ENCODE results near the gene PXK. TPM values are rescaled to one million over a fixed set of nuclear protein-coding genes. Genes with fewer than 3 reads are reported as not detected.

PXK gene
- total and polyA plus RNA-seq, 10 of the 15 experiments (the other 5 are each of a cell fraction or from before 2014, with no cell fraction given), result 8.4 to 38.0 (median 27.6) TPM

DNA sequence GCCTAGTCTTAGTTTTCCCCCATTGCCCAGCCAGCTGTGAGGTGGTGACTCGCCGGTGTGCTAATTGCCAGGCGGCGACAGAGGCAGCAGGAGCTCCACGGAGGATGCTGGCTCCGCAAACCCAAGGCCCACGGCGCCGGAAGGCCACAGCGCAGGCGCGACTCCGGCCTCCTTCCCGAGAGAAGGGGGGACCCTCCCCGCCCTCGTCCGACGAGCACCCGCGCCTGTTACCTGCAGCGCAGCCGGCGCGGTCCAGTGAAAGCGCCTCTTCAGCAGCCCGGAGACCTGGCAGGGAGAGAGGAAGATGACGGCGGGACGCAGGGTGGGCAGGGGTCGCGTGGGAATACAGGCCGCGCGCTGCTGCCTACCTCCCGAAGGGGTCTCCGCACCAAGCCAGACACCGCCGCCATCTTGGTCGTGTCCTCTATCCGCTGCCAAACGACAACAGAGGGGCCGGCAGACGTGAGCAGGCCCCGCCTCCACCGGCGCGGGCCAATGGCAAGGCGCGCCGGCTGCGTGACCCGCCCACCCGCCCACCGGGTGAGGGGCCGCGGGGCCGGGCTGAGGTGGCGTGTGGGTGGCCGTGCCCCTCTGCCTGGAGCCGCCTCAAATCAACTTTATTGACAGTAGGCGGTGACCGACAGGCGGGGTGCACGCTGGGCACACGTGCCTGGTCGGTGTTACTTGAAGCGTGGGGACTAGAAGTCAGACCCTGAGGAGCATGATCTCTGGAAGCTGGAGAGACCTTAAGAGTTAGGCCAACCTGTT is 100.9 kb downstream of the PXK start, which contains the start of gene PDHB (continued):
- TF ChIP-seq, protein P1, sequence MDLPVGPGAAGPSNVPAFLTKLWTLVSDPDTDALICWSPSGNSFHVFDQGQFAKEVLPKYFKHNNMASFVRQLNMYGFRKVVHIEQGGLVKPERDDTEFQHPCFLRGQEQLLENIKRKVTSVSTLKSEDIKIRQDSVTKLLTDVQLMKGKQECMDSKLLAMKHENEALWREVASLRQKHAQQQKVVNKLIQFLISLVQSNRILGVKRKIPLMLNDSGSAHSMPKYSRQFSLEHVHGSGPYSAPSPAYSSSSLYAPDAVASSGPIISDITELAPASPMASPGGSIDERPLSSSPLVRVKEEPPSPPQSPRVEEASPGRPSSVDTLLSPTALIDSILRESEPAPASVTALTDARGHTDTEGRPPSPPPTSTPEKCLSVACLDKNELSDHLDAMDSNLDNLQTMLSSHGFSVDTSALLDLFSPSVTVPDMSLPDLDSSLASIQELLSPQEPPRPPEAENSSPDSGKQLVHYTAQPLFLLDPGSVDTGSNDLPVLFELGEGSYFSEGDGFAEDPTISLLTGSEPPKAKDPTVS (IDR thresholded peaks at IDR 0.05; ENCODE audit: low read depth, low read length), result no peak
- TF ChIP-seq, protein P2, sequence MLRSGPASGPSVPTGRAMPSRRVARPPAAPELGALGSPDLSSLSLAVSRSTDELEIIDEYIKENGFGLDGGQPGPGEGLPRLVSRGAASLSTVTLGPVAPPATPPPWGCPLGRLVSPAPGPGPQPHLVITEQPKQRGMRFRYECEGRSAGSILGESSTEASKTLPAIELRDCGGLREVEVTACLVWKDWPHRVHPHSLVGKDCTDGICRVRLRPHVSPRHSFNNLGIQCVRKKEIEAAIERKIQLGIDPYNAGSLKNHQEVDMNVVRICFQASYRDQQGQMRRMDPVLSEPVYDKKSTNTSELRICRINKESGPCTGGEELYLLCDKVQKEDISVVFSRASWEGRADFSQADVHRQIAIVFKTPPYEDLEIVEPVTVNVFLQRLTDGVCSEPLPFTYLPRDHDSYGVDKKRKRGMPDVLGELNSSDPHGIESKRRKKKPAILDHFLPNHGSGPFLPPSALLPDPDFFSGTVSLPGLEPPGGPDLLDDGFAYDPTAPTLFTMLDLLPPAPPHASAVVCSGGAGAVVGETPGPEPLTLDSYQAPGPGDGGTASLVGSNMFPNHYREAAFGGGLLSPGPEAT (IDR thresholded peaks at IDR 0.05; ENCODE audit: low read depth), result peak; percentile 78
- no peak for TF ChIP-seq TCF12 (IDR thresholded peaks at IDR 0.05; ENCODE audit: low read depth, low read length)
- no peak for TF ChIP-seq ZSCAN29 (IDR thresholded peaks at IDR 0.05)
- no peak for TF ChIP-seq ZZZ3 (IDR thresholded peaks at IDR 0.05; ENCODE audit: control insufficient read depth, insufficient read length, low read depth)
- no peak for TF ChIP-seq RAD21 (IDR thresholded peaks at IDR 0.05; ENCODE audit: insufficient read depth, low read depth, low read length)
- TF ChIP-seq, protein P3, sequence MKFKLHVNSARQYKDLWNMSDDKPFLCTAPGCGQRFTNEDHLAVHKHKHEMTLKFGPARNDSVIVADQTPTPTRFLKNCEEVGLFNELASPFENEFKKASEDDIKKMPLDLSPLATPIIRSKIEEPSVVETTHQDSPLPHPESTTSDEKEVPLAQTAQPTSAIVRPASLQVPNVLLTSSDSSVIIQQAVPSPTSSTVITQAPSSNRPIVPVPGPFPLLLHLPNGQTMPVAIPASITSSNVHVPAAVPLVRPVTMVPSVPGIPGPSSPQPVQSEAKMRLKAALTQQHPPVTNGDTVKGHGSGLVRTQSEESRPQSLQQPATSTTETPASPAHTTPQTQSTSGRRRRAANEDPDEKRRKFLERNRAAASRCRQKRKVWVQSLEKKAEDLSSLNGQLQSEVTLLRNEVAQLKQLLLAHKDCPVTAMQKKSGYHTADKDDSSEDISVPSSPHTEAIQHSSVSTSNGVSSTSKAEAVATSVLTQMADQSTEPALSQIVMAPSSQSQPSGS (IDR thresholded peaks at IDR 0.05; ENCODE audit: low read length), result no peak
- TF ChIP-seq MYB (IDR thresholded peaks at IDR 0.05; ENCODE audit: borderline replicate concordance, low read depth, low read length), result no peak
- peak; percentile 80; the same call in 1 of the 2 replicates for TF ChIP-seq IKZF1 (conservative IDR thresholded peaks at IDR 0.05)
- TF ChIP-seq, protein P4, sequence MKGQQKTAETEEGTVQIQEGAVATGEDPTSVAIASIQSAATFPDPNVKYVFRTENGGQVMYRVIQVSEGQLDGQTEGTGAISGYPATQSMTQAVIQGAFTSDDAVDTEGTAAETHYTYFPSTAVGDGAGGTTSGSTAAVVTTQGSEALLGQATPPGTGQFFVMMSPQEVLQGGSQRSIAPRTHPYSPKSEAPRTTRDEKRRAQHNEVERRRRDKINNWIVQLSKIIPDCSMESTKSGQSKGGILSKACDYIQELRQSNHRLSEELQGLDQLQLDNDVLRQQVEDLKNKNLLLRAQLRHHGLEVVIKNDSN (IDR thresholded peaks at IDR 0.05; ENCODE audit: borderline replicate concordance, extremely low read length, insufficient read depth, low read depth, low read length), result no peak
- TF ChIP-seq ZNF24 (IDR thresholded peaks at IDR 0.05), result no peak
- peak; percentile 53; the same call in 1 of the 2 replicates for TF ChIP-seq STAT1 (conservative IDR thresholded peaks at IDR 0.05)
- TF ChIP-seq RAD51 (IDR thresholded peaks at IDR 0.05), result peak; percentile 45; the same call in 1 of the 2 replicates
- no peak for TF ChIP-seq NR2C2 (IDR thresholded peaks at IDR 0.05; ENCODE audit: borderline replicate concordance, control insufficient read depth, insufficient read length, low read depth)
- TF ChIP-seq KLF5 (IDR thresholded peaks at IDR 0.05; ENCODE audit: partially characterized antibody), result no peak
- 0 out of 2 replicates have a peak, but pooled peaks have one; percentile 50 for TF ChIP-seq SMAD5 (IDR thresholded peaks at IDR 0.05; ENCODE audit: low read depth)
- no peak for TF ChIP-seq ETV6 (conservative IDR thresholded peaks at IDR 0.05 in 1 of 2, IDR thresholded peaks at IDR 0.05 in 1 of 2; ENCODE audit: borderline replicate concordance in 1 of 2, low read depth in 1 of 2)
- no peak for TF ChIP-seq SUZ12 (IDR thresholded peaks at IDR 0.05; ENCODE audit: unreplicated experiment)
- peak; percentile 49 for TF ChIP-seq RELA (IDR thresholded peaks at IDR 0.05; ENCODE audit: borderline replicate concordance, partially characterized antibody)
- no peak for TF ChIP-seq TBL1XR1 (IDR thresholded peaks at IDR 0.05; ENCODE audit: low read depth, low read length)
- peak; percentile 24; the same call in 1 of the 2 replicates for TF ChIP-seq HCFC1 (IDR thresholded peaks at IDR 0.05; ENCODE audit: low read length)
- TF ChIP-seq CREB1 (IDR thresholded peaks at IDR 0.05; ENCODE audit: low read depth), result peak; percentile 53; the same call in 1 of the 2 replicates
- TF ChIP-seq HDGF (IDR thresholded peaks at IDR 0.05), result peak; percentile 90
- no peak for TF ChIP-seq RCOR1 (conservative IDR thresholded peaks at IDR 0.05; ENCODE audit: low read depth, low read length)
- TF ChIP-seq, protein P5, sequence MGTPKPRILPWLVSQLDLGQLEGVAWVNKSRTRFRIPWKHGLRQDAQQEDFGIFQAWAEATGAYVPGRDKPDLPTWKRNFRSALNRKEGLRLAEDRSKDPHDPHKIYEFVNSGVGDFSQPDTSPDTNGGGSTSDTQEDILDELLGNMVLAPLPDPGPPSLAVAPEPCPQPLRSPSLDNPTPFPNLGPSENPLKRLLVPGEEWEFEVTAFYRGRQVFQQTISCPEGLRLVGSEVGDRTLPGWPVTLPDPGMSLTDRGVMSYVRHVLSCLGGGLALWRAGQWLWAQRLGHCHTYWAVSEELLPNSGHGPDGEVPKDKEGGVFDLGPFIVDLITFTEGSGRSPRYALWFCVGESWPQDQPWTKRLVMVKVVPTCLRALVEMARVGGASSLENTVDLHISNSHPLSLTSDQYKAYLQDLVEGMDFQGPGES (IDR thresholded peaks at IDR 0.05), result no peak
